Neural crest cell (in vitro differentiated cells): ENCODE measurements around the gene CLCN4. TPM values are rescaled to one million over a fixed set of nuclear protein-coding genes. Genes with fewer than 3 reads are reported as not detected.

Source experiments
- DNase-seq: peaks from one replicate; pipeline ENCODE4 v3.0.0; 2021; ENCODE audit warnings: low read depth, mixed read lengths, low spot score
- H3K27ac Mint-ChIP-seq: one replicate; pipeline ENCODE4 v1.8.0; 2021; ENCODE audit warnings: mild to moderate bottlenecking, mixed read lengths; ENCODE audit not compliant: unreplicated experiment
- H3K27me3 Mint-ChIP-seq: 2 replicates; pipeline ENCODE4 v1.8.0; 2021; ENCODE audit warnings: low read depth, mild to moderate bottlenecking, mixed read lengths
- H3K36me3 Mint-ChIP-seq: 2 replicates; pipeline ENCODE4 v1.8.0; 2021; ENCODE audit warnings: low read depth, mild to moderate bottlenecking, mixed read lengths
- H3K4me1 Mint-ChIP-seq: 2 replicates; pipeline ENCODE4 v1.8.0; 2021; ENCODE audit warnings: mixed read lengths
- H3K4me3 Mint-ChIP-seq: one replicate; pipeline ENCODE4 v1.8.0; 2021; ENCODE audit warnings: mild to moderate bottlenecking, mixed read lengths
- H3K9me3 Mint-ChIP-seq: 2 replicates; pipeline ENCODE4 v1.8.0; 2021; ENCODE audit warnings: mixed read lengths
- total RNA-seq: library from RNA; stranded (reverse); gene quantifications from 2 replicates; pipeline ENCODE4 v1.2.1, GENCODE V29; 2021
- TF ChIP-seq, protein P1 (sequence below): fragments of 200-600 bp; sonication (generic); conservative IDR thresholded peaks from 2 replicates; pipeline ENCODE4 v1.5.0; 2021; ENCODE audit warnings: antibody characterized with exemption, mild to moderate bottlenecking

Gene CLCN4
- total RNA-seq, 1 donor from 2014 or later = 8.8 TPM

DNA sequence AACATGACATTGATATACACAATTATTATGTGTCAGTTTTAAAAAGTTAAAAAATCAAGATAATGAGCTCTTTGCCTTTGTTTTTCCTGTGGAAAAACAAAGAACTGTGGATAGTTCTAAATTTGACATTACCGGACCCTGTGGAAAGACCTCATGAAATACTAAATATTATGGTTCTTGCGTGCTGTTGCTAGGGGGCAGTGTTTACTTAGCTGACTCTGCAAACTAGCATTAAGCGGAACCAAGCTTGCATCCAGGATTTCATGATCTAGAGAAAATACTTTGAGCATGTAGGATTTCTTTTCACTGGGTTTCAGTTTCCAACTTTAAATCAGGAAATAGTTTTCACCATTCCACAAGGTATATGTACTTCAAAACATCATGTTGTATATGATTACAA, 33.6 kb downstream of the CLCN4 start:
- peak; percentile 22 for DNase-seq
- peaks cover 10% of the 10 kb centered on the region for H3K4me1 Mint-ChIP-seq
- TF ChIP-seq, protein P1, sequence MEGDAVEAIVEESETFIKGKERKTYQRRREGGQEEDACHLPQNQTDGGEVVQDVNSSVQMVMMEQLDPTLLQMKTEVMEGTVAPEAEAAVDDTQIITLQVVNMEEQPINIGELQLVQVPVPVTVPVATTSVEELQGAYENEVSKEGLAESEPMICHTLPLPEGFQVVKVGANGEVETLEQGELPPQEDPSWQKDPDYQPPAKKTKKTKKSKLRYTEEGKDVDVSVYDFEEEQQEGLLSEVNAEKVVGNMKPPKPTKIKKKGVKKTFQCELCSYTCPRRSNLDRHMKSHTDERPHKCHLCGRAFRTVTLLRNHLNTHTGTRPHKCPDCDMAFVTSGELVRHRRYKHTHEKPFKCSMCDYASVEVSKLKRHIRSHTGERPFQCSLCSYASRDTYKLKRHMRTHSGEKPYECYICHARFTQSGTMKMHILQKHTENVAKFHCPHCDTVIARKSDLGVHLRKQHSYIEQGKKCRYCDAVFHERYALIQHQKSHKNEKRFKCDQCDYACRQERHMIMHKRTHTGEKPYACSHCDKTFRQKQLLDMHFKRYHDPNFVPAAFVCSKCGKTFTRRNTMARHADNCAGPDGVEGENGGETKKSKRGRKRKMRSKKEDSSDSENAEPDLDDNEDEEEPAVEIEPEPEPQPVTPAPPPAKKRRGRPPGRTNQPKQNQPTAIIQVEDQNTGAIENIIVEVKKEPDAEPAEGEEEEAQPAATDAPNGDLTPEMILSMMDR = peak; percentile 72
- H3K36me3 Mint-ChIP-seq = peaks cover 12% of the 10 kb centered on the region
- H3K27ac Mint-ChIP-seq = no peak overlapping the region
- no peaks in the 10 kb centered on the region for H3K27me3 Mint-ChIP-seq
- peaks cover 14% of the 10 kb centered on the region for H3K9me3 Mint-ChIP-seq
- H3K4me3 Mint-ChIP-seq = no peak overlapping the region

GRCh38 chrX:10193587-10193986, 36.8 kb downstream of the CLCN4 start:
- H3K9me3 Mint-ChIP-seq = peaks cover 13% of the 10 kb centered on the region
- TF ChIP-seq, protein P1 = no peak
- H3K4me3 Mint-ChIP-seq = no peak overlapping the region
- no peak for DNase-seq
- peaks cover 18% of the 10 kb centered on the region for H3K4me1 Mint-ChIP-seq
- H3K36me3 Mint-ChIP-seq = peaks cover 19% of the 10 kb centered on the region
- no peaks in the 10 kb centered on the region for H3K27me3 Mint-ChIP-seq
- H3K27ac Mint-ChIP-seq = peak overlapping the region; percentile 60

DNA sequence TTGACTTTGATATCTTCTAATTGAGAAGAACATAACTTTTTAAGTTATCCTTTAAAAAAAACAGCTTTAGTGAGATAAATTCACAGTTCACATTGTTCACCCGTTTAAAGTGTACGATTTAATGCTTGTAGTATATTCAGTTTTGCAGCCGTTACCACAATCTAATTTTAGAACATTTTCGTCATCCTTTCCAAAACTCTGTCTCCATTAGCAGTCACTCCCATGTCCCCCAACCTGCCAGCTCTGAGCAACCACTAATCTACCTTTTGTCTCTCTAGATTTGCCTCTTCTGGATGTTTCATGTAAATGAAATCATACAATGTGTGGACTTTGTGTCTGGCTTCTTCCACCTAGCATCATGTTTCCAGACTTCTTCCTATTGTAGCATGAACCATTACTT, 38.6 kb downstream of the CLCN4 start:
- H3K4me3 Mint-ChIP-seq = no peak overlapping the region
- TF ChIP-seq, protein P1 = no peak
- H3K9me3 Mint-ChIP-seq = peaks cover 15% of the 10 kb centered on the region
- H3K27ac Mint-ChIP-seq = no peak overlapping the region
- DNase-seq = no peak
- H3K4me1 Mint-ChIP-seq = peaks cover 10% of the 10 kb centered on the region
- no peaks in the 10 kb centered on the region for H3K27me3 Mint-ChIP-seq
- H3K36me3 Mint-ChIP-seq = peaks cover 23% of the 10 kb centered on the region

- no peak overlapping the region for H3K4me3 Mint-ChIP-seq
- no peak overlapping the region for H3K27ac Mint-ChIP-seq
- H3K9me3 Mint-ChIP-seq = peaks cover 16% of the 10 kb centered on the region
Measured at GRCh38 chrX:10195947-10196346, 39.2 kb downstream of the CLCN4 start.

GRCh38 chrX:10197279-10198210, 40.8 kb downstream of the CLCN4 start:
- Mint-ChIP-seq H3K4me3 (no peak overlapping the region), H3K36me3 (peaks cover 19% of the 10 kb centered on the region), H3K9me3 (peaks cover 13% of the 10 kb centered on the region), H3K4me1 (peaks cover 9% of the 10 kb centered on the region), H3K27ac (no peak overlapping the region), H3K27me3 (no peaks in the 10 kb centered on the region)
- DNase-seq = no peak
- TF ChIP-seq, protein P1 = no peak

More at GRCh38 chrX:10195947-10196346, 39.2 kb downstream of the CLCN4 start:
- TF ChIP-seq, protein P1 = no peak
- Mint-ChIP-seq H3K27me3 (no peaks in the 10 kb centered on the region), H3K4me1 (peaks cover 9% of the 10 kb centered on the region), H3K36me3 (peaks cover 23% of the 10 kb centered on the region)
- DNase-seq = no peak
